ENCODE measurements around the gene DIPK1C. TPM values are rescaled to one million over a fixed set of nuclear protein-coding genes. Genes with fewer than 3 reads are reported as not detected.

DIPK1C gene
- total RNA-seq, result not detected in 2 replicates

GRCh38 chr18:74457043-74457724 is at the start of gene DIPK1C:
Gene DIPK1C, minus strand, starts transcription at chr18:74457308. Its CDS starts 49 bp downstream, at chr18:74457259.

GRCh38 chr18:74495581-74496507 is 38.7 kb upstream of the DIPK1C start, which contains the start of gene CNDP2:
Gene CNDP2, plus strand, starts transcription at chr18:74496363. Its CDS starts 3,611 bp downstream, at chr18:74499974.

Other genes starting within 250 kb of the DIPK1C start
- gene CYB5A, start 165.3 kb downstream of the DIPK1C start, total RNA-seq, result 67.9 and 68.8 TPM in 2 replicates
- not detected in 2 replicates for gene C18orf63, start 141.5 kb downstream of the DIPK1C start, total RNA-seq
- gene CNDP2, start 39.1 kb upstream of the DIPK1C start, total RNA-seq, result 53.1 and 66.6 TPM in 2 replicates
- gene CNDP1, start 77.2 kb upstream of the DIPK1C start, total RNA-seq, result not detected in 2 replicates
- 4.4 and 5.8 TPM in 2 replicates for gene ZNF407, start 140.6 kb upstream of the DIPK1C start, total RNA-seq